Kidney tubule cell (primary cell): ENCODE data around the gene OPTC.
"Not testable (repeated sequence)": the region's sequence is repeated elsewhere in the genome, so short reads cannot be mapped to it uniquely, and the experiment has no call there.

Experiments used
- DNase-seq: peaks from one replicate; pipeline ENCODE4 v3.0.0-alpha.2; 2018; ENCODE audit warnings: low spot score

OPTC gene

GRCh38 chr1:203493901-203494300 is at the start of gene OPTC:
OPTC (plus strand) TSS chr1:203494153; CDS start chr1:203496006, 1,853 bp downstream.
- no peak for DNase-seq

GRCh38 chr1:203444171-203444576 is 49.8 kb upstream of the OPTC start:
- DNase-seq = no peak

DNA sequence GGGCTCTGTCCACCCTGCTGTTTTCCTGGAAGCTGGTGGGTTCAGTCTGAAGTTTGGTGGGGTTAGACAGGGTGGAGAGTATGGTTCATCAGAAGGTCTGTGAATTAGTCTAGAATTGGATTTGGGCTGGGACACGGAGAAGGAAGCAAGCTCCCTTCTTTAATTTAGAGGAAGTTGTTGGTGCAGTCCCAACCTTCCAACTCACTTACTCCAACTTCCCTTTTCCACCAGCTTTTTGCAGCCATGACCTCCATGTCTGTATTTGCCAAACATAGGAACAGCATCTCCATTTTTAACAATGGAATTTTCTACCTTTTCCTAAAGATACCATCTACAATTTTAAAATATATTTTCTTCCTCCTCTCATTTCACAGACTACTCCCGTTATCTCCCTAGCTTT is 46.8 kb upstream of the OPTC start:
- DNase-seq = no peak

DNA sequence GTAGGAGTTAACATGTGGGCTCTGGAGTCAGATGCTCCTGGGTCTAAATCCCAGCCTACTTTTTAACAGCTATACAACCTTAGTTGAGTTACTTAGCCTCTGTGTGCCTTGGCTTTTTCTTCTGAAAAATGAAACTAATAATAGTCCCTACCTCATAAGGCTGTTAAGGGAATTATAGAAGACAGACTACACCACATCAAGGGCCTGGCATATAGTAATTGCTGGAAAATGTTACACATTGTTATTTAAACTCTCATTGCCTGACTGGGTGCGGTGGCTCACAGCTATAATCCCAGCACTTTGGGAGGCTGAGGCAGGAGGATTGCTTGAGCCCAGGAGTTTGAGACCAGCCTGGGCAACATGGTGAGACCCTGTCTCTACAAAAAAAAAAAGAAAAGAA is 46.4 kb upstream of the OPTC start:
- DNase-seq = not testable (repeated sequence)

- no peak for DNase-seq
Observed at GRCh38 chr1:203448521-203449061, 45.4 kb upstream of the OPTC start.

DNA sequence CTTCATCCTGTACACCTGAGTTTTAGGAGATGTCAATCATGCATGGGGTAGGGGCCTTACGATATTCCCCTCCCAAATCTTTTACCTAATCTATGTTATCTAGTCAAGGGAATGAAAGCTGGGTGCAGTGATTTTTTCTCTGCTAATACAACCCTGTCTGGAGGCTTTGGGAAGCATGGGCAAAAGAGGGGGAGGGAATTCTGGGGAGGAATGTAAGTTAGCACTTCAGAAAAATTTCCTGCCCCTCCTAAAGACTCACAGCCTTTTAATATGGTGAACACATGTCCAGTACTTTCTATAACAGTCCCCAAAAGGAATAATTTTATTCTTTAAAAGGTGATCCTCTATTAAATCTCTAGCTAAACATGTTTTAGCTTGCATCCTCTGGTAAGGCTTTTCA is 44.0 kb upstream of the OPTC start:
- DNase-seq = no peak

DNA sequence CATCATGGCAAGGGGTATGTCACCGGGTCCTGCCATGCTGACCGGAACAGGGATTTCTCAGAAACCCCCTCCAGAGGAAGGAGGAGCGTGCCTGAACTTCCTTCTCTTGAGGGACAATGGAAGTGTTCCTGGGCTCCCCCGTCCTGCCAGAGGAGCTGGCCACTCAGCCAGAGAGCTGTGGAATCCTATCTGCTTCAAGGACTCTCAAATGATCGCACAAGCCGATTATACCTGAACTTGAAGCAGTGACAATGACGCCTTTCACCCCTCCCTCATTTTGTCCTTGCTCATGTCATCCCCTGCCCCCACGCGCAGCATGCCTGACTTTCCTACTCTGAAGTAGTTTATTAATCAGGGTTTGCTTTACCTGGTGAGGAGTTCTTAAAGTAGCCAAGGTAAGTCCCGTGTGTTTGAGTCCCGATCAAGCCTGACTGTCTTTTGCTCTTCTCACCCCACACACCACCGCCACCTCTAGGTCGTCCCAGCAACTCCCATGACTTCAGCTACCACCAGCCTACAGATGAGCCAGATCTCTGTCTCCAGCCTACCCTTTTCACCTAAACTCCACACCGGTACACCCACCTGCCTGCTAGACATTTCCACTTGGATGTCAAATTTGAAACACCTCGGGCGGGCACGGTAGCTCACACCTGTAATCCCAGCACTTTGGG is 43.3 kb upstream of the OPTC start:
- DNase-seq = no peak

DNA sequence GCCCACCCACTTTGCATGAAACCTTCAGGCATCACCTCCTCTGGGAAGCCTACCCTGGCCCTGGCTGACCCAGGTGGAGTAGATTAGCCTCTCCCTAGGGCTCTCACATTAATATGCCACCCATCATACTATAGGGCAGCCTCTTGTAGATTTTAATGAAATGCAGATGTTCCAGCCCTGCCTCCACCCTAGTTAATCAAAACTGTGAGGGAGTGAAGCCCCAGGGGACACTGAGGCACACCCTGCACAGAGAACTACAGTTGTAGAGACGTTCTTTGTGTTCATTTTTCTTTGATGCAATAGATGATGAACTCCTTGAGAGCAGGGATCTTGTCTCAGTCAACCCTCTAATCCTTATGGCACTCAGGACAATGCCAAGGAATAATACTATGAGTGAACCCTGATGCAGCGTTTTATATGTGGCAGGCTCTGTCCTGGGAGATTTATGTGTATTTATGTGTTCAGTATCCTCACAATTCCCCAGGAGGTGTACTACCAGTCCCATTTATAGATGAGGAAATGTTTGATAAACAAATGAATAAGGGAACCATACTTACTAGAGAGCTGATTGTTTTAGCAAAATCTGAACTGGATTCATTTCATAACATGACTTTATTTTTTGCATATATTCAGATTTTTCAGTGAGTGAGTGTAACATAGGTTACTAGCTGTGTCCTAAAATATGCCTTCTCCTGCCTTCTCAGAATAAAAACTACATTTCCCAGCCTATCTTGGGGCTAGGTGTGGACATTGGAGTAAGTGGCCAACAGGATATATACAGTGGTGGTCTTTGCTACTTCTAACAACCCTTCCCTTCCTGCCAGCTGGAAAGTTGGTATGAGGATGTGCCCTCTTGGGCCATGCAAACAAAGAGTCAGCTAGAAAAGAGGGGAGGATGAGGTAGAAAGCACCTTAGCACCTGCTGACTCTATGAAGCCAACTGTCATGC is 41.8 kb upstream of the OPTC start:
- no peak for DNase-seq

- no peak for DNase-seq
Observed at GRCh38 chr1:203453016-203453415, 40.9 kb upstream of the OPTC start.

DNA sequence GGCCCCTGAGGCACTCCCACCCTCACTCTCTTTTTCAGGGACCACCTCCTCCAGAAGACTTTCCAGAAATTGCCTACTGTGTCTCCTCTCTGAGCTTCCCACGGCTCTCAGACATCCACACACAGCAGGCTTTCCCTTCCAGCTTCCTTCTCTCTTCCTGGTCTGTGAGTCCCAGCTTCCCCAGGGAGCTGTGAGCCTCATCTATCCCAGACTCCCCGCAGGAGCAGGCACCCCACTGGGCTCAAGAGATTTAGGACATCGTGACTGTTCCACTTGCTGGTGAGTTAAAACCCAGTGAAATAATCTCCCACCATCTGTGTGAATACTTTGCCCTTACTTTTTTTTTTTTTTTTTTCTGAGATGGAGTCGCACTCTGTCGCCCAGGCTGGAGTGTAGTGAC is 40.3 kb upstream of the OPTC start:
- DNase-seq = no peak

DNA sequence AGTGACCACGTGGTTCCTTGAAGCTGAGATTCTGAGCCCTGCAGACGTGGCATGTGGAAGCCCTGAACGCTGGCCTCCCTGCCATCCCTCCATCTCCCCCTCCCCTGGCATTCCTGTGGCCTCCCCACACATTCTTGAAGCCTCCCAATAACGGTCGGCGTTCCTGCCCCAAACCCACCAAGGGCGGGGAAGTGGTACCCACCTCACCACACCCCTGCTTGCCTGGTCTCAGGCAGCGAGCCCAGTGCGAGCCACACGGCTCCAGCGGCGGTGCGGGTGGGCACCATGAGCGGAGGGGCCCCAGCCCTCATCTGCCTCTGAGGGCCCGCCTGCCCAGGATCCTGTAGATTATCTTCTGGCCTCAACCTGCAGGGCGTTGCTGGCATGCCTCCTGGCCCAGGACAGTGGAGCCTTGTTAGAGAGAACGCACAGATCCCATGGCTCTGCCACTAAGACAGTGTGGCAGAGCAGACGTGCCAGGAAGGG is 38.9 kb upstream of the OPTC start:
- no peak for DNase-seq

GRCh38 chr1:203455706-203456105 is 38.2 kb upstream of the OPTC start:
- no peak for DNase-seq

GRCh38 chr1:203456577-203456976 is 37.4 kb upstream of the OPTC start:
- no peak for DNase-seq

DNA sequence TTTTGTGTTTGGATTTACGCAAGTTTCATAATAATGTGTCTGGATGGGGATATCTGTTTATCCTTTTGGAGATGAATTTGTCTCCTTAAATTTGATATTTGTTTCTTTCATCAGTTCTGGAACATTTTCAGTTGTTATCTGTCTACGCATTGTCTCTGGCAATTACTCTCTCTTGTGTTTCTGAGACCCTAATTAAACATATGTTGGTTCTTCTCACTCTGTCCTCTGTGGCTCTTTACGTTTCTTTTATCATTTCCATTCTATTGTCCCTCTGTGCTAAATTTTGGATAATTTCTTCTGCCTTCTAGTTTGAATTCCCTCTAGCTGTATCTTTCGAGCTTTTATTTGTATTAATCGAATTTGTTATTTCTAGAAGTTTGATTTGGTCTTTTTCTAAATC is 35.9 kb upstream of the OPTC start:
- DNase-seq = no peak

DNA sequence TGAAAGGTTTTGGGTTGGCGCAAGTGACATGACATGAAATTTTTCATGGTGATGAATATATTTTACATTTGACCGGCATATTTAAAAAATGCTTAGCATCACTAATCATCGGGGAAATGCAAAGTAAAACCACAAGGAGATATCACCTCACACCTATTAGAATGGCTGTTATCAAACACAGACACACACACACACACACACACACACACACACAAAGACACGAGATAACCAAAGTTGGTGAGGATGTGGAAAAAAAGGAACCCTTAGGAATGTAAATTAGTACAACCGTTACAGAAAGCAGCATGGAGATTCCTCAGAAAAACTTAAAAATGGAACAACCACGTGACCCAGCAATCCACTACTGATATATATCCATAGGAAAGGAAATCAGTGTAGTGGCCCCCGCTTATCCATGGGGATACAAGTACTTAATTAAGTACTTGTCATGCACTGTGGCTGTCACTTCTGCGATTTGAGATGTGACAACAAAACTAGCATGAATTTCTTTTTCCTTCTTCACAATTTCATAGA is 34.2 kb upstream of the OPTC start:
- no peak for DNase-seq

- no peak for DNase-seq
Observed at GRCh38 chr1:203461717-203462116, 32.2 kb upstream of the OPTC start.

- DNase-seq = no peak
Observed at GRCh38 chr1:203462143-203462542, 31.8 kb upstream of the OPTC start.

DNA sequence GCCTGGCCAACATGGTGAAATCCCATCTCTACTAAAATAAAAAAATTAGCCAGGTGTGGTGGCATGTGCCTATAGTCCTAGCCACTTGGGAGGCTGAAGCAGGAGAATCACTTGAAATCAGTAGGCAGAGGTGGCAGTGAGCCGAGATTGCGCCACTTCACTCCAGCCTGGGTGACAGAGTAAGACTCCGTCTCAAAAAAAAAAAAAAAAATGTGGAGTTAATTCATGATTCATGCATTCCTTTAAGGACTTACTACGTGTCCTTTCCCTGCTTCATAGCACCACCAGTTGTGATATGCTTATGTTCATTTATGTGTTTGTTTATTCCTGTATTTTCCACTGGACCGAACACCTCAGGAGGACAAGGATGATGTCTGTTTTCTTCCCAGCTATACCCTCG is 31.1 kb upstream of the OPTC start:
- peak; percentile 60 for DNase-seq

DNA sequence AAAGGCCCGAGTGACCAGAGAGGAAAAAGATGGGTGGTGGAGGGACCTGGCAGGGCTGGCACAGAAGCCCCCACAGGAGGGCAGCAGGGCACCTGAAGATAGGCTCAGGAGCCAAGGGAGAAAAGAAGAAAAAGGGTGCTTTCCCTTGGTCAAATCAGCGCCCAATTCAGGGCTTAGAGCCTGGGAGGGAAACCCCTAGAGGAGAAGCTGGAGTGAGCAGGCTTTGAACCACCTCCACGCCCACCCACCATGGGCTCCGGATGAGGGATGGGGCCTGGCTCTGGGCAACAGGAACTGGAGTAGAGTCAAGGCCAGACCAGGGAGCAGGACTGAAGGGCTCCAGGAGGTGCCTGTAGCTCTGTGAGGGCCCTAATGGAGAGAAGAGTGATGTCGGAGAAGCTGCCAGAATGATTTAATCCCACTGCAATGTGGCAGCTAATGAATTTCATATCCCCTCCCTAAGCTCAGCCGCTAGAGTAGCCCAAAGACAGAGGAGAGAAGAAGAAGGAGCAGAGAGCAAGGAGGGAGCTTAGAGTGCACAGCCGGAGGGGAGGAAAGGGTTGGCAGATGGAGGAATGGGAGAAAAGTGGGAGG is 30.4 kb upstream of the OPTC start:
- DNase-seq = no peak

DNA sequence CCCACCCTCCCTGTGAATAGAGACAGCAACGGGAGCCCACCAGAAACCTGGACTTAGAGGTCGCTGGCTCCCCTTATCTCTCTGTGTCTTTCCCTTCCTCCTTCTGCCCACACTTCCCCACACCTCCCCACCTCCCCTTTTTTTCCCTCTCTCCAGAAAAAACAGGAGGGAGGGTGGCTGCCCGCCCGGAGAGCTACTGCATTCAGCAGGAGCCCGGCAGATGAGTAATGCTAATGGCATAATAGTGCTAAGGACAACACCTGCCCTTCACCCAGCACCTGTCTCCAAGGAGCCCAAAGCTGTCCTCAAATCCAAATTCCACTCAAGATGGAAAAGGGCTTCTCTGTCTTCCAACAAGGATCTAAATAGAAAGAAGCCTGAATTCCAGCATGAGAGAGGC is 29.7 kb upstream of the OPTC start:
- peak; percentile 45 for DNase-seq

- no peak for DNase-seq
Observed at GRCh38 chr1:203464743-203465142, 29.2 kb upstream of the OPTC start.

DNA sequence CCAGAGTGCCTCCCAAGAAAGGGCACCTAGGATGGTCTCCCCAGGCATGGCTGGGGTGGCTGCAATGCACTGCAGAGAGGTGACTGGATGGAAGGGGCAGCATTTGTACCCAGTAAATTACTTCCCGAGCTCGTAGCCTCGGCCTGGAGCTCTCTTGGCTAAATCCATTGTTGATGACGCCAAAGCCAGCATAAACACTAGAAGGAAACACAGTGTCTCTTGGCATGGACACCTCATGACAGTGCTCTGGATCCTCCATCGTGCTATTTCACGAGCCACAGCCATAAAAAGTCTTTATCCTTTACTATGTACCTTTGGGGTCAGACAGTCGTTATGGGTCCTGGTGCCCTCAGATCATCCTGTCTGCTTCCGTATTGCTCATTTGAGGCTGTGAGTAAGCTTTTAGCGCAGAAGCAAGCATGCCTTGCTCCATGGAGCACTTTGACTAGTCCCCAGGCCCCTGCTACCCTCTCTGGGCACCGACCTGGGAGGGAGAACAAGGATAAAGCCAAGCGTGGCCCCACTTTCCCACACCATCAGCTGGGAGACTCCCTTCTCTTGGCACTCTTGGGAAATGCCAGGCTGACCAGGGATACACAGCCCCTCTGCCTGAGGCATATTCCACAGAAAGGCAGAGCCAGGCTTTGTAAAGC is 28.7 kb upstream of the OPTC start:
- no peak for DNase-seq
